Upper lobe of left lung (tissue), 6 donors: ENCODE data around the gene ZFPL1. TPM values are rescaled to one million over a fixed set of nuclear protein-coding genes. Genes with fewer than 3 reads are reported as not detected.

Source experiments
- ATAC-seq, 2 donors: fragments of 200-7000 bp; cut with Tn5 transposase; one replicate each; pipeline ENCODE4 v1.9.1; 2022; ENCODE audit warnings: mild to moderate bottlenecking in 2 of 2, moderate library complexity in 2 of 2; ENCODE audit not compliant: low FRiP score in 2 of 2
- DNase-seq, 2 donors: peaks; one replicate each; pipeline ENCODE4 v3.0.0-alpha.2; 2019 to 2020
- H3K27ac ChIP-seq, 4 donors: fragments of 200-600 bp; sonication (generic); one replicate each; pipeline ENCODE4 v1.5.1; 2016 to 2019
- H3K27me3 ChIP-seq, 4 donors: fragments of 200-600 bp; sonication (generic); one replicate each; pipeline ENCODE4 v1.5.1; 2017 to 2019
- H3K36me3 ChIP-seq, 4 donors: fragments of 200-600 bp; sonication (generic); one replicate each; pipeline ENCODE4 v1.5.1; 2016 to 2019
- H3K4me1 ChIP-seq, 4 donors: fragments of 200-600 bp; sonication (generic); one replicate each; pipeline ENCODE4 v1.5.1; 2018 to 2019
- H3K4me3 ChIP-seq, 4 donors: fragments of 200-600 bp; sonication (generic); one replicate each; pipeline ENCODE4 v1.5.1; 2017 to 2019; ENCODE audit warnings: mild to moderate bottlenecking in 2 of 4, moderate library complexity in 1 of 4
- H3K9me3 ChIP-seq, 4 donors: fragments of 200-600 bp; sonication (generic); one replicate each; pipeline ENCODE4 v1.5.1; 2018 to 2019
- EP300 ChIP-seq, 4 donors: sonication (generic); formaldehyde crosslinking; IDR thresholded peaks; one replicate each; pipeline ENCODE4 v1.5.1; 2017; ENCODE audit warnings: antibody characterized with exemption in 4 of 4, control low read depth in 2 of 4
- POLR2A ChIP-seq, 4 donors: fragments of 450-650 bp; IDR thresholded peaks; one replicate each; pipeline ENCODE4 v1.5.1; 2016 to 2017; ENCODE audit warnings: antibody characterized with exemption in 4 of 4, mild to moderate bottlenecking in 2 of 4
- POLR2AphosphoS5 ChIP-seq, 2 donors: sonication (generic); formaldehyde crosslinking; IDR thresholded peaks; one replicate each; pipeline ENCODE4 v1.5.1; 2017; ENCODE audit warnings: antibody characterized with exemption in 2 of 2
- WGBS, 2 donors: methylation state at CpG; one replicate each; pipeline ENCODE4 v1.1.5; 2017 to 2018; 5-methylcytosine and 5-hydroxymethylcytosine counted together
- total RNA-seq, 6 donors: library from RNA; depleted of rRNA in 4 of 6; stranded (reverse); fragments of >200 nt in 4 of 6; gene quantifications; one replicate each; pipeline versions ENCODE4 v1.1.0 to v1.2.1, GENCODE V29; 2016 to 2021
- TF ChIP-seq, protein P1 (sequence below), 6 experiments: fragments of 450-650 bp in 4 of 6; fragments of 200-600 bp in 2 of 6; sonication (generic) in 2 of 6; IDR thresholded peaks; one replicate each; pipeline ENCODE4 v1.5.1; 2016 to 2019; ENCODE audit warnings: antibody characterized with exemption in 6 of 6
- donor health status: DM: no; HTN: no; CAD: no; lungs with moderate emphysema.
- donor health status: DM: no; HTN: yes; CAD: no; lungs with severe emphysema.

ZFPL1 gene
- total RNA-seq, 6 donors from 2014 or later: 21.4 to 39.8 (median 34.6) TPM

DNA sequence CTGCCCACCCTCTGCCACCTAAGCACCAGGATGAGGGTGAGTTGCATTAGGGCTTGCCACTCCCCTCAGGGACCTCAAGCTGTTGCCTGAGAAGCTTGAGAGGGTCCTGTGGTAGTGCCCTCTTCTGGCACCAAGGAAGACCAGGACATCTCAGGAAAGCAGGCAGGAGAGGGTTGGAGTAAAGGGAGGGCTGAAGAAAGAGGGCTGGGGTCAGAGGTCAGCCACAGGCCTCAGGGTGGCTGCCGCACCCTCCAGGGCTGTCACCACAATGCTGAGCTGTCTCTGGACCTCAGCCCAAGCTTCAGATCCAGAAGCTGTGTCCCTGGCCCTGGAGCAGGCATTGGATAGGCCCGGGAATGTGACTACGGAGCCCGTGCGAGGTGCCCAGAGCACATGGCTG is 39.0 kb upstream of the ZFPL1 start:
- no peak overlapping the region for H3K27ac ChIP-seq
- DNase-seq (no peak), ATAC-seq (no peak)
- TF ChIP-seq, protein P1, sequence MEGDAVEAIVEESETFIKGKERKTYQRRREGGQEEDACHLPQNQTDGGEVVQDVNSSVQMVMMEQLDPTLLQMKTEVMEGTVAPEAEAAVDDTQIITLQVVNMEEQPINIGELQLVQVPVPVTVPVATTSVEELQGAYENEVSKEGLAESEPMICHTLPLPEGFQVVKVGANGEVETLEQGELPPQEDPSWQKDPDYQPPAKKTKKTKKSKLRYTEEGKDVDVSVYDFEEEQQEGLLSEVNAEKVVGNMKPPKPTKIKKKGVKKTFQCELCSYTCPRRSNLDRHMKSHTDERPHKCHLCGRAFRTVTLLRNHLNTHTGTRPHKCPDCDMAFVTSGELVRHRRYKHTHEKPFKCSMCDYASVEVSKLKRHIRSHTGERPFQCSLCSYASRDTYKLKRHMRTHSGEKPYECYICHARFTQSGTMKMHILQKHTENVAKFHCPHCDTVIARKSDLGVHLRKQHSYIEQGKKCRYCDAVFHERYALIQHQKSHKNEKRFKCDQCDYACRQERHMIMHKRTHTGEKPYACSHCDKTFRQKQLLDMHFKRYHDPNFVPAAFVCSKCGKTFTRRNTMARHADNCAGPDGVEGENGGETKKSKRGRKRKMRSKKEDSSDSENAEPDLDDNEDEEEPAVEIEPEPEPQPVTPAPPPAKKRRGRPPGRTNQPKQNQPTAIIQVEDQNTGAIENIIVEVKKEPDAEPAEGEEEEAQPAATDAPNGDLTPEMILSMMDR (IDR thresholded peaks at IDR 0.05): no peak
- TF ChIP-seq POLR2A (IDR thresholded peaks at IDR 0.05): no peak
- H3K27me3 ChIP-seq: no peaks in the 10 kb centered on the region
- H3K4me1 ChIP-seq: peaks cover 31 to 59% (median 50%) of the 10 kb centered on the region in 4 donors
- H3K4me3 ChIP-seq: no peak overlapping the region
- no peaks in the 10 kb centered on the region for H3K9me3 ChIP-seq
- WGBS, 2 donors: 83 to 88% methylated on average over 5 of the region's 5 CpGs
- peaks cover 0 to 23% (median 8%) of the 10 kb centered on the region in 4 donors for H3K36me3 ChIP-seq

DNA sequence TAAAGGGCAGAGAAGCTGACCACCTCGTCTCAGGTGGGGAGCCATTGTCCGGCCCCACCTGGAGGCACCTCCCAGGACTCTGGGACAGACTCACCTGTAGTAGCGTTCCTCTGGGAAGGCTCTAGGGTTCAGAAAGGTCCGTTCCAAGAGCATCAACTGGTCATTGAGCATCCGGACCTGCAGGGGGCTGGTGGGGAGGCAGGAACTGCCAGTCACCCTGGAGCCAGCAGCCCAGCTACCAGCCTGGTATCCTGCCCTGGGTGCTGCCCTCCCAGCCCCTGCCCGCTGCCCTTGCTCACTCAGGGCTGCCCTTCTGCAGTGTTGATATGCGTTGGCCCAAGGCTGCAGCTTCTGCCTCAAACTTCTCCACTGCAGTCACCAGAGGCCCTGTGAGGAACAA is 38.3 kb upstream of the ZFPL1 start:
- no peak for TF ChIP-seq EP300 (IDR thresholded peaks at IDR 0.05)
- Histone ChIP-seq H3K36me3 (peaks cover 0 to 23% (median 8%) of the 10 kb centered on the region in 4 donors), H3K27ac (no peak overlapping the region), H3K4me1 (peaks cover 31 to 53% (median 44%) of the 10 kb centered on the region in 4 donors), H3K27me3 (no peaks in the 10 kb centered on the region), H3K4me3 (no peak overlapping the region), H3K9me3 (no peaks in the 10 kb centered on the region)
- DNase-seq (no peak), ATAC-seq (no peak)
- WGBS, 2 donors: 76 to 94% methylated on average over 3 to 7 of the region's 7 CpGs

DNA sequence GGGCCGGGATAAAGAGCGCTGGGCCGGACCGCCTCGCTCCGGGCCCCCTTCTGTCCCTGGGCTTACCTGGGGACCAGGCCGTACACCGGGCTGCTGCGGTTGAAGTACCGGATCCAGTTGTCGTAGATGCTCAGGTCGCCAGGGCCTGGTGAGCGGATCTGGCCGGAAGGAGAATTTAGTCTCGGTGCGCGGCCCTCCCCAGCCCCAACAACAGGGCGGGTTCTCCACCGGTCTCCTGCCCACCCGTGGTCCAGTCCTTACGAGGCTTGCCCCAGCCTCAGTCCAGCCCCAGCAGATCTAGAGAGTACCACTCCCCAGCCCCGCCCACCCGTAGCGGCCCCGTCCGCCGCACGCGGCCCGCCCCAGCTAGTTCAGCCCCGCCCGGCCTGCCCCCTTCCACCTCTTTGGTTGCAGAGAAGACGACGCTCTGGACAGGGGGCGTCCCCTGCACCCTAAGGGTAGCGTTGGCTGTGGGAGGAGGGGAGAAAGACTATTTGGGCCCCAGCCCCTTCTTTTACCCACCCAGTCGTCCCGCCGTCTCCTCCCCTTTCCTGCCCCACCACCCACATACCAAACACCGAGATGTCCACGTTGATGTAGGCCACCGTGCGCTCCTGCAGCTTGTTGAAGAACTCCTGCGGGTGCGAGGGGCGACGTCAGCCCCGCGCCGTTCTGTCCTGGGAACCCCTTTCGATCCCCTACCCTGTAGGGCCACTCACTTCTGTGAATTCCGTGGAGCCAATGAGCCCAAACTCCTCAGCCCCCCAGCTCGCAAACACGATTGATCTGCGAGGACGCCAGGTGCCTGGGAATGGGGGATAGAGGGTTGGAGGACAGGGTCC is 36.2 kb upstream of the ZFPL1 start:
- Histone ChIP-seq H3K4me1 (peaks cover 22 to 37% (median 31%) of the 10 kb centered on the region in 4 donors), H3K9me3 (no peaks in the 10 kb centered on the region), H3K27me3 (no peaks in the 10 kb centered on the region), H3K36me3 (peaks cover 0 to 23% (median 8%) of the 10 kb centered on the region in 4 donors), H3K27ac (peak overlapping the region in 3 of 4 donors; percentile 69 to 75 (median 71)), H3K4me3 (peak overlapping the region; percentile 46 to 62 (median 52))
- DNase-seq: peak in 1 of 2 donors; percentile 83
- ATAC-seq: peak in 1 of 2 donors; percentile 68
- TF ChIP-seq POLR2AphosphoS5 (IDR thresholded peaks at IDR 0.05): no peak
- no peak for TF ChIP-seq POLR2A (IDR thresholded peaks at IDR 0.05)
- TF ChIP-seq, protein P1 (IDR thresholded peaks at IDR 0.05): no peak
- no peak for TF ChIP-seq EP300 (IDR thresholded peaks at IDR 0.05)
- 21 to 36% methylated on average over 35 to 48 of the region's 56 CpGs for WGBS, 2 donors

DNA sequence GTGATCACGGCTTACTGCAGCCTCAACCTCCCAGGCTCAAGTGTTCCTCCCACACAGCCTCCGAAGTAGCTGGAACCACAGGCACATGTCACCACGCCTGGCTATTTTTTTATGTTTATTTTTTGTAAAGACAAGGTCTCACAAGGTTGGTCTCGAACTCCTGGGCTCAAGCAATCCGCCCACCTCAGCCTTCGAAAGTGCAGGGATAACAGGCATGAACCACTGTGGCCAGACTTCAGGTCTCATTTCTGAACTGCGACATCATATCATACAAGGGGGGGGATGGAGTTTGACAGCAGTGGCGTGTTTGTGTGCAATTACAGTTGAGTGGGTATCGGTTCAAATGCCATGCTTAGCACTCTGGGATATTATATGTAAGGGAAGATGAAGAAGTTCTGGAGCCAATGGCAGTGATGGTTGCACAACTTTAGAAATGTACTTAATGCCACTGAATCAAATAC is 32.6 kb upstream of the ZFPL1 start:
- Histone ChIP-seq H3K27me3 (no peaks in the 10 kb centered on the region), H3K36me3 (no peaks in the 10 kb centered on the region), H3K9me3 (no peaks in the 10 kb centered on the region), H3K4me3 (no peak overlapping the region), H3K4me1 (peaks cover 10 to 20% (median 16%) of the 10 kb centered on the region in 4 donors), H3K27ac (no peak overlapping the region)
- DNase-seq (no peak), ATAC-seq (no peak)
- WGBS, 2 donors: 82 to 83% methylated on average over 9 of the region's 9 CpGs
- no peak for TF ChIP-seq EP300 (IDR thresholded peaks at IDR 0.05)
- TF ChIP-seq POLR2AphosphoS5 (IDR thresholded peaks at IDR 0.05): no peak
- TF ChIP-seq POLR2A (IDR thresholded peaks at IDR 0.05): no peak
- TF ChIP-seq, protein P1 (IDR thresholded peaks at IDR 0.05): no peak

DNA sequence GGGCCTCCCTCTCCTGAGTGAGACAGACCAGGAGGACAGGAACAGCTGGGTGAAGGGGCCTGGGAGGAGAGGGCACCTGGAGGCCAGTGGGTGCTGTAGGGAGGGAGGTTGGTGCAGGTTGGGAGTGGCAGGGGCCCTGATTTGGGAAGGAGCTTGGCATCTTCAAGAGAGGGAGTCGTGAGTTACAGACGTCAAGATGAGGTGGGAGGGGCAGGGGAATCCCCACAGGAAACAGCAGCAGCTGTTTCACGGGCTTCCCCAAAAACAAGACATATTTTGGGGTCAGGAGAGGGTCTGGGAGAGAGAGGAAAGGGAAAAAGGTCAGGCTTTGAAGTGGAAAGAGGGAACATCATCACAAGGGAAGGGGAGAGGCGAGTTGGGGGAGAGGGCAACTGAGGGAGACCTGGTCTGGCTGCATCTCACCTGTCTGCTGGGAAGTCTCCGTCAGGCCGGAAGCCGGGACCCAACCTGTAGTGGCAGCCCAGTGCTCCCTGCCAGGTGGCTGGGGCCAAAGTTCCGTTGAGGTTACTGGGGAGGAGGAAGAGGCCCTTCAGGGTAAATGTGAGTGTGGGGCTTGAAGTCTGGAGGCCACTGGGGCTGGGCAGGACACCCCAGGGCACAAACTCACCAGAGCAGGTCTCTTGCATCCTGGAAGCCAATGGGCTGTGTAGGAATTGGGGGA is 30.1 kb upstream of the ZFPL1 start:
- H3K36me3 ChIP-seq: no peaks in the 10 kb centered on the region
- no peak overlapping the region for H3K27ac ChIP-seq
- TF ChIP-seq POLR2A (IDR thresholded peaks at IDR 0.05) (no peak), EP300 (IDR thresholded peaks at IDR 0.05) (no peak), POLR2AphosphoS5 (IDR thresholded peaks at IDR 0.05) (no peak)
- TF ChIP-seq, protein P1 (IDR thresholded peaks at IDR 0.05): no peak
- ATAC-seq (no peak), DNase-seq (no peak)
- no peak overlapping the region for H3K4me3 ChIP-seq
- no peaks in the 10 kb centered on the region for H3K4me1 ChIP-seq
- H3K27me3 ChIP-seq: no peaks in the 10 kb centered on the region
- WGBS, 2 donors: 37 to 43% methylated on average over 8 of the region's 8 CpGs
- H3K9me3 ChIP-seq: no peaks in the 10 kb centered on the region
